Adipose tissue (tissue), 3 donors: ENCODE results near the gene CLDN7. TPM values are rescaled to one million over a fixed set of nuclear protein-coding genes. Genes with fewer than 3 reads are reported as not detected.

Source experiments
- H3K27ac ChIP-seq: one replicate; pipeline ENCODE4 v1.5.1; 2013; ENCODE audit warnings: low read depth, low read length
- WGBS, 3 donors: extraction: QIAGEN DNeasy Blood & Tissue Kit; methylation state at CpG; one replicate each; pipeline ENCODE4 v1.1.7; 2013; 5-methylcytosine and 5-hydroxymethylcytosine counted together
- polyA plus RNA-seq, 3 donors: library from polyadenylated mRNA; stranded (reverse); fragments of 200-250 nt; gene quantifications; one replicate each; pipeline ENCODE4 v1.2.3, GENCODE V29; 2013
- donor health status: healthy with polysubstance abuse.
- donor health status: Bipolar disorder and iron deficiency.
- donor health status: healthy.

CLDN7 gene
- polyA plus RNA-seq, 3 donors = 4.8 to 88.9 (median 6.7) TPM

DNA sequence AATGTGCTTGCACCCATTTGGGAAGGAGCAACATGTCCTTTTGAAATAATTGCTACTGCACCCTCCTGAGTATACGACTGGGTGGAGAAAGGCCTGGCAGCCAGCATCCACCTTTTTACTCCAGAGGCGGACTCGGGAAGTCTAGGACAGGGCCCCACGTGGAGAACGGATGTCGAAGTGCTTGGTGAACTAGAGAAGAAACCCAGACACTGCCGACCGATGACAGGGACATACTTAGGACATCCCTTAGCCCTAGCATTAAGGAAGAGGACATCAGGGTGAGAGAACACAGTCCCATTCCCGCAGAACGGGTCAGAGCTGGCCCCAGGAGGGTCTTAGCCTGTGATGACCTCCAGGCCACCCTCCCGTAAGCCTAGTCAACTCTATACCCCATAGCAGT lies 28.4 kb upstream of the CLDN7 start:
- no peak overlapping the region for H3K27ac ChIP-seq
- WGBS, 3 donors = 66 to 84% (median 79%) methylated on average over 11 of the region's 11 CpGs

DNA sequence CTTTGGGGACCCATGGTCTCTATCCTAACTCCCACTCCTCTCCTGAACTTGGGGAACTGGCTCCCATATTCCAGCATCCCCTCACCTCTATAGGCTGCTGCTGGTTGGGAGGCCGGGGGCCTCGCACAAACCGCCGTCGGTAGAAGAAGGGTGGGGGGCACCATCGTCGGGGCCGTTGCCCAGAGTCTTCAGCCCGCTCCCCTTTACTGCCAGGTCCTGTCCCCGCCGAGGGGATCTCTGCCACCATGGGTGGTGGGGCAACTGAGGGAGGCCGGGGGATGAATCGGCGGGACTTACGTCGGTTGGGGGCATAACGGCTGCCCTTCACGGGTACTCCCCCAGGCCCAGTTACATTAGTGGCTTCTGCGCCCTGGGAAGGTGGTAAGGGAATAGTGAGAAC lies 27.9 kb upstream of the CLDN7 start:
- no peak overlapping the region for H3K27ac ChIP-seq
- 92 to 93% (median 93%) methylated on average over 19 of the region's 19 CpGs for WGBS, 3 donors

DNA sequence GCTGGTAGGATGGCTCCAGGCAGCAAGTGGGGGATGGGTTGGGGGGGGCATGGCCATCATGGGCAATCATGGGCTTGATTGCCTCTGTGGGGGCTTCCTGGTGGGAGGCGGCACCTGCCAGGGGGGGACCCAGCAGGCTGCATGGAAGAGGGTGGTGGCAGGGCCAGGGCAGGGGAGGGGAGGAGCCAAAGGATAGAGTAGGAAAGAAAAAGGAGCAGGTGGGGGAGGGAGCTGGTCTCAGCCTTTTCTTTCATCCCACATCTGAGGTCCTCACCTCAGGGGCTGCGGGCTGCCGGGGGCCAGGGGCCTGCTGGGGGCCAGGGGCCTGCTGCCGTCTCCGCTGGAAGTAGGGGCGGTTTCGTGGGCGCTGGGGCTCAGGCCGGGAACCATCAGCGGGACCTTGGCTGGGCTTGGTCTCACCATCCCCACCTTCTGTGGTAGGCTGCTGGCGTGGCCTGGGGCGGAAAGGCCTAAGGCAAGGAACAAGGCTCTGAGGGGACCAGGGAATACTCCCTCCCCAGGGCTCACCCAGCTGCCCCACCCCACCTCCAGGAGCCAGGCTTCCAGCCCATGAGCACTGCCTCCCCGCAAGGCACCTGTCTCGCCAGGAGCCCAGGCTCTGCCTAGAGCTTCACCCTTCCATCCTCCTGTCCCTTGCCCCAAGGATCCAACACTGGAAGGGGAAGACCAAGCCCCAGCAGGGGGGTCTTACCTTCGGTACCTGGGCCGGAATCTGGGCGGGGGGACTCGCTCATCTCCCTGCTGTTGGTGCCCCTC lies 27.2 kb upstream of the CLDN7 start:
- WGBS, 3 donors = 87 to 94% (median 90%) methylated on average over 16 to 18 of the region's 18 CpGs
- H3K27ac ChIP-seq = no peak overlapping the region

DNA sequence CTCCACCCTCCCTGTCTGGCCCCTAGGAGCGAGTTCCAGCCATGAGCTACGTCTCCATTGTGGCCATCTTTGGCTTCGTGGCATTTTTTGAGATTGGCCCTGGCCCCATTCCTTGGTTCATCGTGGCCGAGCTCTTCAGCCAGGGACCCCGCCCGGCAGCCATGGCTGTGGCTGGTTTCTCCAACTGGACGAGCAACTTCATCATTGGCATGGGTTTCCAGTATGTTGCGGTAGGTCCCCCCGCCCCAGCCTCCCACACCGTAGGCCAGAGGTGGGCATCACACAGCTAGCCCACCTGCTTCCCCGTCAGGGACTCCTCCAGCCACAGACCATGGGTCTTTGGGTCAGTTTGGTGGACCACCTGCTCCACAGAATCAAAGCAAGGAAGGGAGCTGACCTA lies 23.4 kb upstream of the CLDN7 start:
- no peak overlapping the region for H3K27ac ChIP-seq
- WGBS, 3 donors = 86 to 92% (median 91%) methylated on average over 12 of the region's 12 CpGs

DNA sequence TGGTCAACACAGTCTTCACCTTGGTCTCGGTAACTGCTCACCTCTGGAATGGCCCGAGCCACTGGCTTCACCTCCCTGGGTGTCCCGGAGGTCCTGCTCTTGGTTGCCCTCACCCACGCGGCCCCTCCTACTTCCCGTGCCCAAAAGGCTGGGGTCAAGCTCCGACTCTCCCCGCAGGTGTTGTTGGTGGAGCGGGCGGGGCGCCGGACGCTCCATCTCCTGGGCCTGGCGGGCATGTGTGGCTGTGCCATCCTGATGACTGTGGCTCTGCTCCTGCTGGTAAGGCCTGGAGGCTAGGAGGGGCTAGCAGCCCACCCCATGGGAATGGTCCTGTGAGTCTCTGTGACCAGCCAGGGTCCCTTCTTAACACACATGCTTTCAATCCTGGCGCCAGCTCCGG lies 22.6 kb upstream of the CLDN7 start:
- 90 to 93% (median 91%) methylated on average over 16 of the region's 16 CpGs for WGBS, 3 donors
- H3K27ac ChIP-seq = no peak overlapping the region

DNA sequence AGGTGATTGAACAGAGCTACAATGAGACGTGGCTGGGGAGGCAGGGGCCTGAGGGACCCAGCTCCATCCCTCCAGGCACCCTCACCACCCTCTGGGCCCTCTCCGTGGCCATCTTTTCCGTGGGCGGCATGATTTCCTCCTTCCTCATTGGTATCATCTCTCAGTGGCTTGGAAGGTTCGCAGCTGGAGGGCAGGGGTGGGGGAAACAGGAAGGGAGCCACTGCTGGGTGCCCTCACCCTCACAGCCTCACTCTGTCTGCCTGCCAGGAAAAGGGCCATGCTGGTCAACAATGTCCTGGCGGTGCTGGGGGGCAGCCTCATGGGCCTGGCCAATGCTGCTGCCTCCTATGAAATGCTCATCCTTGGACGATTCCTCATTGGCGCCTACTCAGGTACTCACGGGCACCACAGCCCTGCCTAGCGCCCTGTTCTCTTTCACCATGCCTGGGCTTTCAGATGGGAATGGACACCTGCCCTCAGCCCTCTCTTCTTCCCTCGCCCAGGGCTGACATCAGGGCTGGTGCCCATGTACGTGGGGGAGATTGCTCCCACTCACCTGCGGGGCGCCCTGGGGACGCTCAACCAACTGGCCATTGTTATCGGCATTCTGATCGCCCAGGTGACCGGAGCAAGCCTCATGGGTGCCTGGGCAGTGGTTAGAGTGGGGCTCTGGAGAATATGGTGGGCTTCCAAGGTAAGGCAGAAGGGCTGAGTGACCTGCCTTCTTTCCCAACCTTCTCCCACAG lies 21.4 kb upstream of the CLDN7 start:
- H3K27ac ChIP-seq = no peak overlapping the region
- WGBS, 3 donors = 81 to 91% (median 82%) methylated on average over 18 of the region's 18 CpGs

DNA sequence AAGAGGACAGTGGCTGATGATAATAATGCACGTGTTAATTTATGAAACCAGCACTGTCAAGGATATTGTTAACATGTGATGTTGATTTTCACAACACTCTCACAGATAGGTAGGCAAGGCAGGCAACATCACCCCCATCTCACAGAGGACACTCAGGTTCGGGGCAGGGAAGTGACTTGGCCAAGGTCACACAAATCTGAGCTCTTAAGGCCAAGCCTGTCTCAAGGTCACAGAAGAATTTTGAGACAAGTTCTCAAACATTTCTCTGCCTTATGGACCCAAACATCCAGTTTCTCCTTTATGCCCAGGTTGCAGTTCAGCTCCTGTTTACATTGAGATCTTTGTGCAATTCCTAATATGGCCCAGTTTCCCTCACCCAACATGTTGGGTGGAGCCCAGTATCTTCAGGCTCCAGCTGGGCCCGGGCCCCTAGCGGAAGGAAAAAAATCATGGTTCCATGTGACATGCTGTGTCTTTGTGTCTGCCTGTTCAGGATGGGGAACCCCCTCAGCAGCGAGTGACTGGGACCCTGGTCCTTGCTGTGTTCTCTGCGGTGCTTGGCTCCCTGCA lies 20.6 kb upstream of the CLDN7 start:
- WGBS, 3 donors = 45 to 54% (median 52%) methylated on average over 6 of the region's 6 CpGs
- no peak overlapping the region for H3K27ac ChIP-seq

DNA sequence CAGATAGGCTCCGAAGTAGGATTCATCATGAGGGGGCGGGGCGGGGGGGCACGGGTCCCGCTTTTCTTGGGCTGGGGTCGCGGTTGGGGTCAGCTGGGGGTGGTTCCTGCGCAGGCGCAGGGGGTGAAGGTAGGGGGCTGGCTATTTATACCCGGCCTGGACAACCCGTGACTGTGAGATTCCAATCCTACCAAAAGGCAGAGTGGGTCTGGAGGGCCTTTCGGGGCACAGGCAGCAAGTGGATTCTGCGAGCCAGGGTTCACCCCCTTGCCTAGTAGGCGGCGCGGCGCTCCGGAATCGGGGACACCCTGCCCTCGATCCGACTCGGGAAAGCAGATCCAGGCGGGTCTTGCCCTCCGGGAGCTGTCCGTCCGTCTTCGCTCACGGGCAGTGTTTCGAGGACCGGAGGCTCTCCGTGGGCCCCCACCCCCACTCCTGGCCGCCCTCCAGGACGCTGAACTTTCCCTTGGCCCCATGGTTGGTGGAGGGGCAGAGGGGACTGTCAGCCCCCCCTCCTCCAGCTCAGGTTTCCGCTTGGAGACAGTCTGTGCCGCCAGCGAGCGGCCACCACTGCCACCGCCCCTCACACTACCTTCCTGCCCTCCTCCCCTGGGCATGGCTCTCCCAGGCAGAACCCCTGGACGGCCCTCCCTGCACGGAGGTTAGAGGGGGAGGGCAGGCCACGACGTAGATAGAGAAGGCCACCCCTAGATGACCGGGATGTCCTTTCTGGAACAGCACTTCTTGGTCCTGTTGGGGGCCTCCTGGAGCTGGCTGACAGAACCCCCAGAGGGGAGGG lies 19.9 kb upstream of the CLDN7 start:
- H3K27ac ChIP-seq = no peak overlapping the region
- 3 to 5% (median 5%) methylated on average over 41 to 43 of the region's 43 CpGs for WGBS, 3 donors

DNA sequence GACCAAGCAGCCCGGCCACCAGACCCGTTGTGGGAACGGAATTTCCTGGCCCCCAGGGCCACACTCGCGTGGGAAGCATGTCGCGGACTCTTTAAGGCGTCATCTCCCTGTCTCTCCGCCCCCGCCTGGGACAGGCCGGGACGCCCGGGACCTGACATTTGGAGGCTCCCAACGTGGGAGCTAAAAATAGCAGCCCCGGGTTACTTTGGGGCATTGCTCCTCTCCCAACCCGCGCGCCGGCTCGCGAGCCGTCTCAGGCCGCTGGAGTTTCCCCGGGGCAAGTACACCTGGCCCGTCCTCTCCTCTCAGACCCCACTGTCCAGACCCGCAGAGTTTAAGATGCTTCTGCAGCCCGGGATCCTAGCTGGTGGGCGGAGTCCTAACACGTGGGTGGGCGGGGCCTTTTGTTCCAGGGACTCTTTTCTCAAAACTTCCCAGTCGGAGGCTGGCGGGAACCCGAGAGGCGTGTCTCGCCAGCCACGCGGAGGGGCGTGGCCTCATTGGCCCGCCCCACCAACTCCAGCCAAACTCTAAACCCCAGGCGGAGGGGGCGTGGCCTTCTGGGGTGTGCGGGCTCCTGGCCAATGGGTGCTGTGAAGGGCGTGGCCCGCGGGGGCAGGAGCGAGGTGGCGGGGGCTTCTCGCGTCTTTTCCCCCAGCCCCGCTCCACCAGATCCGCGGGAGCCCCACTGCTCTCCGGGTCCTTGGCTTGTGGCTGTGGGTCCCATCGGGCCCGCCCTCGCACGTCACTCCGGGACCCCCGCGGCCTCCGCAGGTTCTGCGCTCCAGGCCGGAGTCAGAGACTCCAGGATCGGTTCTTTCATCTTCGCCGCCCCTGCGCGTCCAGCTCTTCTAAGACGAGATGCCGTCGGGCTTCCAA lies 19.0 kb upstream of the CLDN7 start, which contains the start of gene SLC2A4:
TSS of gene SLC2A4 (plus strand) at position 645 of the 879 bp plus-strand sequence. CDS start at position 862, 217 bp downstream.
- H3K27ac ChIP-seq = peak within 1 kb of the TSS; percentile 21
- WGBS, 3 donors = 0 to 1% (median 0%) methylated on average over 67 to 71 of the region's 71 CpGs

DNA sequence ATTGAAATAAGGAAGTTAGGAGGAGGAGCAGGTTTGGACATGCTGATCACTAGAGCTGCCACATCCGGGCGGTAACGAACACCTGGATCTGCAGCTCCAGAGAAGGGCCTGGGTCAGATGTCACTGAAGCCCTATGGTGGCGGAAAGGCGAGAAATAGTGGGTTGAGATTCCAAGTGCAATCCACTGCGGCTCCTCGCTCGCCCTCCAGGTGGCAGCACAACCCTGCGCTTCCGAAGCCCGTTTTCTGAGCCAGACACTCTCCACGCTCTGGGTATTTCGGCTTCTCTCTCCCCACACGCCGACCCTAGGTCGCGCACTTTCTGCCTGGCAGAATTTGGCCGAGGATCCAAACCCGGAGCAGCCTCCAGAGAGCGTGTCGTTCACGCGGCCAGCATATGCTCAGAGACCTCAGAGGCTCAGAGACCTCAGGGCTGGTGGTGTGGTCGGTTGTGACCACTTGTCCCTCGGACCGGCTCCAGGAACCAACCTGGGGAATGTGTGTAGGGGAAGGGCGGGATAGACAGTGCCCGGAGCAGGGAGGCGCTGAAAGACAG lies 18.3 kb upstream of the CLDN7 start:
- H3K27ac ChIP-seq = peak overlapping the region; percentile 21
- 0 to 1% (median 1%) methylated on average over 29 of the region's 29 CpGs for WGBS, 3 donors

DNA sequence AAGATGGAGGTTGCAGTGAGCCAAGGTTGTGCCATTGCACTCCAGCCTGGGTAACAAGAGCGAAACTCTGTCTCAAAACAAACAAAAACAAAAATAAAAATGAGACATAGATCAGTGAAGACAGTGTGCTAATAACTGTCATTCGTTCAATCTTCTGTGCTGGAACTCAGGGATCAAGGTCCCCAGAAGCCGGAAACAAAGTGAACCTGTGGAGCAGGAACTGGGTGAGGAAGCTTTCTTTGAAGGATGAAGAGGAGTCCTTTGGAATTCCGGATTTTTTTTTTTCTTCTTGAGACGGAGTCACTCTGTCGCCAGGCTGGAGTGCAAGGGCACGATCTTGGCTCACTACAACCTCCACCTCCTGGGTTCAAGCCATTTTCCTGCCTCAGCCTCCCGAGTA lies 17.2 kb upstream of the CLDN7 start:
- WGBS, 3 donors = 80 to 90% (median 90%) methylated on average over 8 of the region's 8 CpGs
- no peak overlapping the region for H3K27ac ChIP-seq

DNA sequence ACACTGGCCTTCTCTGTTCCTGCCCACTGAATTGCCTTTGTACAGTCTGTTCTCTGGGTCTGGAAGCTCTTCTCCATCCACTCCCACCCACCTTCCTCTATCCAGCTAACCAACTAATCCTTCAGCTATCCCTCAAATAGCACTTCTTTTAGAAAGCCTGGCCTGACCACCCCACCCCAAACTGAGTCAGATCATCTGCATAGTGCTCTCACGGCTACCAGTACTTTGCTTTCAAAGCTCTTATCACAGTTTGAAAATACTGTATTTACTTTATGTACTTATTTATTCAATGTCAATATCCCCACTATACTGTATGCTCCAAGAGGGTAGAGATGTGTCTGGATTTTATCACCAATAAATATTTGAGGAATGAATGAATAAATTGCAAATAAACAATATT lies 4.5 kb upstream of the CLDN7 start:
- H3K27ac ChIP-seq = no peak overlapping the region
- WGBS, 3 donors = 25 to 85% (median 71%) methylated on average over 1 of the region's 1 CpG

DNA sequence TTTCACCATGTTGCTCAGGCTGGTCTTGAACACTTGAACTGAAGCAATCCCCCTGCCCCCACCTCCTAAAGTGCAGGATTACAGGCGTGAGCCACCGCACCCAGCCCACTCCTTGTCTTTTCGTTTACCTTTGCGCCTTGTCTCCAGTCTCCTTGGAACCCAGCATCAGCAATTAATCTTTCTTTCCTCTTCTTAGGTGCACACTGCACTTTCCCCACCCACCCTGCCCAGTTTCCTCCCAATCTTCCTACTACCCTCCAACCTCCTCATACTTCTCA lies 1.5 kb upstream of the CLDN7 start:
- 47 to 49% (median 49%) methylated on average over 4 of the region's 4 CpGs for WGBS, 3 donors
- no peak overlapping the region for H3K27ac ChIP-seq

DNA sequence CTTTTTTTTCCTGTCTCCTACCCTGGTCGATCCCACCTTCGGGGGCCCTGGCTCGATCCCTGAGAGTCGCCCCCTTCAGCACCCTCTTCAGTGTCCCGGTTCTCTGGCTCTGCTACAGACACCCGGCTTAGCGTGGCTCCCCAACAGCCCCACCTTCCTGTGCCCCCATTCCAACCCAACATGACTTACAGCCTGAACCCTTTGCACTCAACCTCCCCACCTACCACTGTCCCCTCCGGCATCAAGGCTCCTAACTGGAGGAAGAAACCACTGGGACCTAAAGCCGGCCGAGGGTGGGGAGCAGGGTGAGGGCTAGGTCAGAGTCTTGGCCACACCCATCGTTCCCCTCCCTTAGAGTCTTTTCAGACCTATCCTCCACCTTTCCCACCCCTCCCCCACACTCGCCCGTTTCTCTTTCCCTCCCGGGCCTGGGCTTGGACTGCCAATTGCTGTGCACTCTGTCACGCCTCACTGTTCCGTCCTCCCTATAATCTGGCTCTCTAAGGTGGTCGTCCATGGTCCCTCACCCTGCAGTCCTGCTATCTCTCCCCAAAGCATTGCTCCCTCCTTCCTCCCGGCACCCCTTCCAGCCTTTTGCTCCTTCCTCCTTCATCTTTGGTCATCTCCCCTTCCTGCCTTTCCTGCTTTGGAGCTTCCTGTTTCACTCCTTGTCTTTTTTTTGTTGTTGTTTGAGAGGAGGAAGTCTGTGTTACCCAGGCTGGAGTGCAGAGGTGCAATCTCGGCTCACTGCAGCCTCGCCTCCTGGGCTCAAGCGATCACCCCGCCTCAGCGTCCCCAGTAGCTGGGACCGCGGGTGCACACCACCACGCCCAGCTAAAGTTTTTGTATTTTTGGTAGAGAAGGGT lies 890 bp upstream of the CLDN7 start:
- H3K27ac ChIP-seq = no peak overlapping the region
- whole genome bisulfite sequencing, 3 donors = 6 to 11% (median 11%) methylated on average over 26 of the region's 26 CpGs

DNA sequence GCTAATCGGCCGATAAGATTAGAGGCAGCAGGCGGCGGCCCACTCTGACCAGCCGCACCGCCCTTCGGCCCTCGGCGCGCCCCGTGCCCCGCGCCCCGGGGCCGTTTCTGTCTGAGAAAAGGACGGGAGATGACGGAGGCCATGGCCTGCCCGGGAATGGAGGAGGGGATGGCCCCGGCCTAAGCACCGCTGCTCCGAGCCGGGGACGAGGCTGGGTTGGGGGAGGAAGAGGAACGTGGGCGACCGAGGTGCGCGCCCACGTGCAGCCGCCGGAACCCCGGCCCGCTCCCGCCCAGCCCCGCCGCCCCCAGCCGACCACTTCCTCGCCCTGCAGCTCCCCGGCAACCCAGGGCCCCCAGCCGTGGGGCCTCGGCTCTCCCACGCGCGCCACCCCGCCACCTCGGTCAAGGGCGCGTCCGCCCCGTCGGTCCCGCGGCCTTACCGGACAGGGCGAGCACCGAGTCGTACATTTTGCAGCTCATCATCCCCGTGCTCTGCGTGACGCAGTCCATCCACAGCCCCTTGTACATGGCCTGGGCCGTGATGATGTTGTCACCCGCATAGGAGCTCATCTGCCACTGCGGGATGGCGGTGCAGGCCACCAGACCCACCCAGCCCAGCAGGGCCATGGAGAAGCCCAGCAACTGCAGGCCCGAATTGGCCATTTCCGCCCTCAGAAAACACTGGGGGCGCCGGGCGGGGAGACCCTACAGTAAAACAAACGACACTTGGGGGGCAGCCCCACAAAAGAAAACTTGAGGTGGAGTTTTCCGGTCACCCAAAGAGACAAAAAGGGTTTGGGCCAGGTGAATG lies 693 bp downstream of the CLDN7 start:
- H3K27ac ChIP-seq = no peak overlapping the region
- 4 to 12% (median 11%) methylated on average over 57 to 71 of the region's 71 CpGs for WGBS, 3 donors
